T-helper 22 cell (primary cell): ENCODE data around the gene TRAFD1.

Experiments used
- DNase-seq: peaks from one replicate; pipeline ENCODE4 v3.0.0-alpha.2; 2020; ENCODE audit warnings: low read depth

The TRAFD1 gene

DNA sequence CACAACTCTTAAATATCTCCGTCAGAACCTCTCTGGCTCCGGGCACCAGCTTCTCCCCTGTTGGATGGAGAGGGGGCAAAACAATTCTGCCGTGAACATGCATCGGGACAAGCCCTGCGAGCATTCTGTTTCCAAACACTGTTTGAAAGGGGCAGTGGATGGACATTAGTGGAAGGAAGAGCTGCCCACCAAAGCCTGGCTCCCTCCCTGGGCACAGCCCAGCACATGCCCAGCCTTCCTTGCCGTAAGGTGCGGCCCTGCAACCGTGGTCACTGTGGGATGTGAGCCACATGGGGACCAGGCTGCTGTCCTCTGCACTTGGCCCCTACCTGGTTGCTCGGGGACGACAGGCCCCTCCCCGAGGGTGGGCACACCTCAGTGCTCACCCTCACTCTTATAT lies 54.0 kb downstream of the TRAFD1 start:
- no peak for DNase-seq

DNA sequence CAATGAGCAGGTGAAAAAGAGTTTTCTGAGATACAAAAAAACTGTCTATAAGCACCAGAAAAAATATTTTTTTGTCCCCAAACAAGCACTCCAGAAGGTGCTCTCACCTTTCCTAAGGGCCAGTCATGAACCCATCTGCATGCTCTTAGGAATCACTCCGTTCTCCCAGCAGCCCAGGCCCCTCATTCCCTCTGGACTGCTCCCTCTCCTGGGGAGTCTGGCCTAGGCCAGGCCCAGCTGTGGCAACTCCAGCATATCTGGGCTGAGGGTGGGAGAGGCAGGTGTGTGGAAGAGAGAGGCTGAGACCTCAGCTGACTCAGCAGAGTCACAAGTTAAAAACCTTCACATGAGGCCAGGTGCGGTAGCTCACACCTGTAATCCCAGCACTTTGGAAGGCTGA lies 54.6 kb downstream of the TRAFD1 start:
- no peak for DNase-seq

DNA sequence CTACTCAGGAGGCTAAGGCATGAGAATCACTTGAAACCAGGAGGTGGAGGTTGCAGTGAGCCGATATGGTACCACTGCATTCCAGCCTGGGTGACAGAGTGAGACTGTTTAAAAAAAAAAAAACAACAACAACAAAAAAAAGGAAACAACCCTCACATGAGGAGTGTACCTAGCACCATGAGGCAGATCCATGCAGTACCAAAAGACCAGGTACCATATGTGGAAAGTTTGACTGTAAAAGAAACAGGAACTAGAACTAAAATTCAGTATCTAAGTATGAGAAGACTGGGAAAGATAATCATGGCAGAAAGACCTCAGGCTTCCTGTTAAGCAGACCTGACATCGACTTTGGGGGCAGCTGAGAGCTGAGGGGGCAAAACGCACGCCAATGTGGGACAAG lies 55.1 kb downstream of the TRAFD1 start:
- no peak for DNase-seq

DNA sequence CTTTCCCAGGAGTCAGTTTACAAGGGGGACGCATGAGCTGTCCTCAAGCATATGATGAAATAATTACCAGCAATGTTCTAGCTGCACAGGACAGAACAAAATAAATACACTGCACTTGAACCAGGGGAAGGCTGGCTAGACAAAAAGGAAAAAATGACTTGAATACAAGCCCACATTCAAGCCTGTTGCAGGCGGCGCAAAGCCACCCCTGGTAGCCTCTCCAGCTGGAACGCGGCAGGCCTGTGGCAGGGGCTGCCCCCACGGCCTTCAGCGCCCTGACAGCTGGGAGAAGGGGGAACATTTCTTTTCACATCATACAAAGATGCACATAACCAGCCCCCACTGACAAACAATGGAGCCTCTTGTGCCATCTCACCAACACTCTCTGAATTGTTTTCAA lies 57.1 kb downstream of the TRAFD1 start:
- no peak for DNase-seq

DNA sequence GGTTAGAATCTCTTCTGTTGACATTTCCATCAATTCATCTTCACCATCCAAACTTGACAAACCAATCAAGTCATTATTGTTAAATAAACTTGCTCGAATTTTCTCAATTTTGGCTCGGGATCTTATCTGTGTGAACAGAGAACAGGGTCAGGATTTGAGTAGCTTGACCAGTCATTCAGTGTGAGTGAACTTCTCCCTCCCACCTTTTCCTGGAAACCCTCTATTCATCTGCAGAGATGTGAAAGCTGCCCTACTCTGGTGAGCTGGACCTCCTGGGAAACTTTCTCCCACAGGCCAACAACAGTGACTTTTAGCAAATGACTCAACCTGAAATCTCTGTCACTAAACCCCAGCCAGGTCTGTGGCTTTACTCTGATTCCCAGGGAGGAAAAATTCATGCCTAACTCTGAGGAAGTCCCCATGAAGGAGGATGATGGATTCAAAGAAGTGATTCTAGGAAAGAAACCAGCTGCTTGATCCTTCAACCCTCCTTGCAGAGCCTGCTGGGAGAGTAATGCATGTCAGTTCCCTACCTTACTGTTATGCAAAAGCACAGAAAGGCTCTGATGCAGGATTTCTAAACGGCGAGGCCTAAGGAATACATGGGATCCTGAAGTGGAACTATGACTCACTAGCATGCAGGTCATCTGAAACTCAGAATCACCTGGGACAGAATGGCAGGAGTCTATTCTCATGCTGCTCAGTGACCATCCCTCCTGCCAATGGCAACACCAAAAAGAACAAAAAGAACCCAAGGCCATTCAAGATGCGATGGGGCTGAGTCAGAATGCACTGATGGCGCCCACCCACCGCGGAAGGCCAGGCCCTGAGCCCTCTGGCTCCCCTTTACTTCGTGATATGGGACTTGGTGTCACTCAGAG lies 58.0 kb downstream of the TRAFD1 start:
- DNase-seq, result no peak

DNA sequence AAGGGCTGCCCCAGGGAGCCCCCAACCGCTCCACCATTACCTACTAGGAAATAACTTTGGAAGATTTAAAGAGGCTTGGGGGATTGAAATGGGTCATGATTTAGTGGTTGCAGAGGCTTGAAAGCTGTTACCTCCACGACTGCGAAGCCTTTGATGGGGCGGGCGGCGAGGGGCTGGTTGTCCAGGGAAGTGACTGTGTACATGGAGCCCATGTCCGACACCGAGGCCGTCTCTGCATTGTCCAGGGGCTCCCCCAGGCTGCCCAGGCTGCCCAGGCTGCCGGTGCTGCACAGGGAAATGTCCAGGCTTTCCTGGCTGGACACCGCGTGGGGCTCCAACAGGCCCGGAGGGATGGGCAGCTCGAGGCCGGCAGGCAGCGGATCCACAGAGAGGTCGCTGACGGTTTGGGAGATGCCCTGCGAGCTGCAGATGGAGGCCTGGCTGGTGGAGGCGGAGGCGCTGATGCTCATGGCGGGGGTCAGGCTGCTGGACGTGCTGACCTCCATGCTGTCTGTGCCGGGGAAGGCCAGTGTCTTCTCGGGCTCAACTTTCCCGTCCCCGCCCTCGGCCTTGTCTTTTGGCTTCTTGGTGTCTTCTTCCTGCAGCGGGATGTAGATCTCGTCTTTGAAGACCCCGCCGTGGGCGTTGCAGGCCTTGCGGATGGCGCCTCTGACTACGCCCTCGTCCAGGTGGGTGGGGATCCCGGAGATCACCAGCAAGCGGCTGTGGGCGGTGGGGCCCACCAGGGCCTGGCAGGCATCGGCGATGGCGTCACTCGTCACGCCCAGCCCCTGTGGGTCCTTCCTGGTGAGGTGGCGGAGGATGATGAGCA lies 58.9 kb downstream of the TRAFD1 start:
- DNase-seq, result no peak

DNA sequence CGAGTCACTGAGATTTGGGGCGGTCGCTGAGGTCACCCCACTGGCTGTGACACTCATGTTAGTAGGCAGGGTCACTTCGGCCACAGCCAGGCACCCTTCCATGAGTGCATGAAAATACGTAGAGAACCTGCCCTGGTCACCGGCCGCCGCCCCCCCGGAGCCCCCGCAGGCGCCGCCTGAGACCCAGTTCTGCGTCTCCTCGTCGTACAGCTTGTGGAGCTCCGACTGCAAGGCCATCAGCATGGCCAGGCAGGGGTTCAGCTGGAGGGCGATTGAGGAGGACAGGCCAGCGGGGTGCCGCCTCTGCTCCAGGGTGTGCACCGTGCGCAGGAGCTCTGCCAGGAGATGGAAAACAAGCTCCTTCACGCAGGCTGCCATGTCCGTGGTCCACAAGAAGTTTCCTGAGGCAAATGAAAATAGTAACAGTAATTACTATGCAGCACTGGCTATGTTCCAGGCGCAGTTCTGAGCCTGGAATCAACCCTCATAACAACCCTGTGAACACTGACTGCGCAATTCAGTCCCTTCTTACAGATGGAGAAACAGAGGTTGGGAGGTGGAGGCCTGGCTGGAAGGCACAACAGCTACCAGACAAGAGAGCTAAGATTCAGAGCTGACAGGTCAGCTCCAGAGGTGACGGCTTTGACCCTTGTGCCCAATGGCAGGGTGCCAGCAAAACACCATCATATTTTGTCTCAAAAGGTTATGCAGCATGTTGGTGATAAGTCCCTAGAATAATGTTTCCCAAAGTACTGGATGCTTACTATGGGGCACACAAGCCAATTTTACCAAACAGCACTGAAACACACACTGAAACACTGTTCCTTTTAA lies 59.9 kb downstream of the TRAFD1 start:
- no peak for DNase-seq

DNA sequence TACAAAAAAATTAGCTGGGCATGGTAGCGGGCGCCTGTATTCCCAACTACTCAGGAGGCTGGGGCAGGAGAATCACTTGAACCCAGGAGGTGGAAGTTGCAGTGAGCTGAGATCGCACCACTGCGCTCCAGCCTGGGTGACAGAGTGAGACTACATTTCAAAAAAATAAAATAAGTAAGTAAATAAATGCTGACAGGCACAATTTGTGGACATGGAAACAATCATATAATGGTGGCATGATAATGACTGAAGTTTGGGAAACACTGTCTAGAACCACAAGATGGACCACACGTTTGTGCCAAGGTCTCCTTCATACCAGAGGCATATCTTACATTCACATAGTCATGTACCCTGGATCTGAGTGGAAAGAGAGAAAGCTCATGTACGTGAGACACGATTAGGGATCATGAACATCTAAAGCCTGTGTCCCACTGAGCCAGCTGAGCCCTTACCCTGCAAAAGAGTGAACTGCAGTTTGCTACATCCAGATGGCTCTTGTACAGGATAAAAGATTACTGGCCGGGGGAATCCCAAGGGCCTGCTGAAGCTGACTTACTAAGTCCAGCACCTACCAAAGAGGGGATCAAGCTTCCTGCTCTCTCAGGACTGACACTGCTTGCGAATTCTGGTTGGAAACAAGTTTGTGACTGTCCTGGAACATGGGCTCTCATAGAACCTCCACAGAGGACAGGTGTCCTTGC lies 62.9 kb downstream of the TRAFD1 start:
- no peak for DNase-seq

DNA sequence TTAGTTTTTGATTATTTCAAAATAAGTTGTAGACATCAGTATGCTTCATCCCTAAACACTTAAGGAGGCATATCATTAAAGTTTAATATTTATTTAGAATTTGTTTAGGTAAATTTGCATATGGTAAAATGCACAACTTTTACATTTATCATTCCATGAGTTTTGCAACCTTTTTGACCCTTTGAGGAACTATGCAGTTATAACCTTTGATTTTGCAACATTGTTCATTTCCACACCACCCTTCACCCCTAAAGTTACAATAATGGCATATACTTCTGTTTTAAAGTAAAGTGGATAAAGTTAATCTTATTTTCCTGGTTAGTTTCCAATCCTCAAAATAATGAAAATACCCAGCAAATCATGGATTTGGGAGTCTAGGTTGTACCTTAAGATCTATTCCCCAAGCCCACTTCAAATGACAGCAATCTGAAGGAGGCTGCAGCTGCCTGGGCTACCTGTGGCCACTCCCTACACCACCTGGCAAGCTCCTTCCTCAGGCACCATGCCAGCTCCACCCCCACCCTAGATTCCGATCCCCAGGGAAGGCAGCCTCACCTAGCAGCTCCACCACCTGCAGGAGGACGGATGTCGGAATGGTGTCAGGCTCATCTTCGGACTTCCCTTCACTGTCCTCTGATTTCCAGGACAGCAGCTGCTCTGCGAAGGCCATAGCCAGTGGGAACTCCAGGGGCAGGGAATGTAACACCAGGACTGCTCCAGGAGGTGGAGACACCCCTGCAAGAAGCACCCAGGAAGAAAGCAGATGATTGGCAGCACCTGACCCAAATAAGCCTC lies 65.1 kb downstream of the TRAFD1 start:
- no peak for DNase-seq

DNA sequence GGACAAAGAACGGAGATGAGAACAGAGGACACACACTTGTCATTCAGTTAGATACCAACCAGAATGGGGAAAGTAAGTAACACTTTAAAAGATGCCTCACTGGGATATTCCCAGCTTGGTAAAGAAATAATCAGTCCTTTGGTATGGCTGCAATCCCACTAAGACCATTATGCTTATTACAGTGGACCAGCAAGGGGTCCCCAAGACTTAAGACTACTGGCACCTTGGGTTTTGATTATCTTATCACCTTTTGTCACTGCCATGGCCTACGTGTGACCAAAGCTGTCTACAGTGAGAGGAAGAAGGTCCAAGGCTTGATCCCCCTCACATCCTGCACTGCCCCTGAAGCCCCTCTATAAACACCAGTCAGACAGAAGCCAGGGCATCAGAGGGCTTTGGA lies 65.8 kb downstream of the TRAFD1 start:
- DNase-seq, result no peak

DNA sequence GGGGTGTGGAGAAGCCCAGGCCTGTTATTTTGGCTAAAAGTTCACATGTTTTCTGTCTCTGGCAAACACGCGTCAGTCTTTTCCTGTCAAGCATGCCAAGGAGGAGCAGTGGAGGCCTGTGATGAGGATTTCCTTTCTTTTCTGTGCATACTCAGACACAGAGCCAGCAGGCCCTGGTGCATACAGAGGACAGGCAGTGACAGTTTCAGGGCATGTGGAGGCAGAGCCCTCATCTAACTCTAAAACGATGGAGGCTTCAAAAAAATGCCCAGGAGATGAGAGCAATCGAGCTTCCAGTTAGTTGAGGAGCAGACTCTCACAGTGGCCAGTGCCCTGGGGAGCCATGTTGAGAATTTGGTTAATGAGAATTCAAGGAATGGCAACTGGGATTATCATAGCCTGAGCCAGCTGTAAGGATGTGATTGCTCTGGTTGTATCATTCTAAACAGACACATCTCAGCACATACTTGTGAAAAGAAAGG lies 66.5 kb downstream of the TRAFD1 start:
- DNase-seq, result no peak

DNA sequence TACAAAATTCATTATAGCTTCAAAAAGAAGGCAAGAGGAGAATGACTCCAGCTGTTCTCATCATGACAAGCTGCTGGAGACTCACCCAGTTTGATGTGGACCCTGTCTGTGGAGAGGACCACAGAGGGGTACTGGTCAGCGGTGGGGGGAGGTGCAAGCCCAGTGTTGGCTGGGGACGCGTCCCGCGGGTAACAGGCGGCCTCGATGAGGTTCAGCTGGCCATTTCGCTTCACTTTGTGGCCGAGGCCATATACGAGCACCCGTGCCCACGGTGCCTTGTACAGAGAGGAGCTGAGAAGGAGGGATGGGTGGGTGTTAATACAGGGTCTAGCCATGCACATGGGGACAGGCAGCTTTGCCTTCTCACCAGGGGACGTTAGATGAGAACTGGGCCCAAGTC lies 67.1 kb downstream of the TRAFD1 start:
- DNase-seq, result no peak

DNA sequence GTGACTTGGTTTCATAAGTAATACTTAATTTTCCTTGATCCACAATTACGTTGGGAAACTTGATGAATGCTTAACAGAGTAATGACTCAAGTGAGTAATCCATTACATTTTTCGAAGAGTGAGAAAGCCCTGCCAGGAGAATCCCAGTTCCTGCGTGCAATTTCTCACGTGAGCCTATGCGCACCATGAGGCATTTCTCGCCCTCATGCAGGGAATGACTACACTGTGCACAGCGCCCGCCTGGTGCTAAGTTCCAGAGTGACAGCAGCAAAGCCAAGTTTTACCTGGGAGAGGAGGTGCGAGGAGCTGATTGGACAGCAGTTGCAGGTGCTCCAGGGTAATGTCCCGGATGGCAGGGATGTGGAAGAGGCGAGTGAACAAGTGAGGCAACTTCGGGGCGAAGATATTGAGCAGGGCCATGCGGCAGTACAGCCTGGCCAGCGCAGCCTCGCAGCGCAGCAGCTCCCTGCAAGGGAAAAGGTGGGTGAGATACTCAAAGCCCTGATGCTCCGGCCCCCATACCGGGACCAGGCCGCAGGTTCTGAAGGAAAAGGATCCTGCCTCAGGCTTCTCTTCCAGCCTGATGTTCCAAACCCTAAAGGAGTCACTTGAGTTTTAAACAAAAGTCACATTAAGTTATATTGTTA lies 69.4 kb downstream of the TRAFD1 start:
- DNase-seq, result no peak

DNA sequence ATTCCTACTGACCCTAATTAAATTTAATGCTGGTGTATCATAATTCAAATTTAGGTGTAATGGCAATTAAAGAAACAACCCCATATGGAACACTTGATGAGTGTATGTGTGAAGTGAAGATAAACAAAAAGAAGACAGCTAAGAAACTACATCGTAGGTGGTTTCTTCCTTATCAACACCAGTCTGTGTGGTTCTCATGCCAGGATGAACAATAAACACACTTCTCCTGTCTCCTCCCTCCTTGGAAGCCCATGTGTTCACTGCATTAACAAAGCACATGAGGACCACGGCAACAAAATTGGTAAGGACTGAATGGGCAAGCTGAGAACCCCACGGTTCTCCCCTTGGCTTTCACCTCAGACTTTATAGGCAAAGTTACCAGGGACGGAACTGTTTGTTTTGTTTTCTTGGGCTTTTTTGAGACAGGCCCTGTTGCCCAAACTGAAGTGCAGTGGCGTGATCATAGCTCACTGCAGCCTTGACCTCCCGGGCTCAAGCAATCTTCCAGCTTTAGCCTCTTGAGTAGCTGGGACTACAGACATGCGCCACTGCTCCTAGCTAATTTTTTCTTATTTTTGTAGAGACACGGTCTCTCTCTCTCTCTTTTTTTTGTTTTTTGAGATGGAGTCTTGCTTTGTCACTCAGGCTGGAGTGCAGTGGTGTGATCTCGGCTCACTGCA lies 71.0 kb downstream of the TRAFD1 start:
- DNase-seq, result no peak

DNA sequence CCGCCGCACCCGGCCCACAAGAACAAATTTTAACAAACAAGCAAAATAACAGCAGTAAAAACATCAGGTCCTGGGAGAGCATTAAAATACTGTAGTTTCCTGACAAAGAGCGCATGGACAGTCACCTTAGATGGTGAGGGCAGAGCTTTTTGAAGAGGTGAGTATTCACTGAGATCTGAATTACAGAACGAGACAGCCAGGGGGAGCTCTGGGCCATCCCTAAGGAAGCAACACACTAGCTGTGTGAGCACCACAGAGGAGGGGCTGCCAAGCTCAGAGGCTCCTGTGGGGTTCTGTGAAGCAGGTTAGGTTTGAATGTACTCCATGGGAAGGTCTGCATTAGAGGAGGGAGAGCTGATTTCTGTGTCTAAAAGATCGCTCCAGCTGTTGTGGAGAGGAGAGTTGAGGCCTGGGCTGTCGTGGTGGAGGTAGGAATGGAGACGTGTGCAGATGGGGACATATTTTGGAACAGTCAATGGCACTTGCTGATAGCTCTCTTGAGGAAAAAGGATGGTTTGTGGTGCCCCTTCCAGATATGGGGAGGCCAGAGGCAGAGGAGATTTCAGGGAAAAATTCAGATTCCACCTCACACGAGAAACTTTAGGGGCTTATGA lies 72.9 kb downstream of the TRAFD1 start:
- no peak for DNase-seq

DNA sequence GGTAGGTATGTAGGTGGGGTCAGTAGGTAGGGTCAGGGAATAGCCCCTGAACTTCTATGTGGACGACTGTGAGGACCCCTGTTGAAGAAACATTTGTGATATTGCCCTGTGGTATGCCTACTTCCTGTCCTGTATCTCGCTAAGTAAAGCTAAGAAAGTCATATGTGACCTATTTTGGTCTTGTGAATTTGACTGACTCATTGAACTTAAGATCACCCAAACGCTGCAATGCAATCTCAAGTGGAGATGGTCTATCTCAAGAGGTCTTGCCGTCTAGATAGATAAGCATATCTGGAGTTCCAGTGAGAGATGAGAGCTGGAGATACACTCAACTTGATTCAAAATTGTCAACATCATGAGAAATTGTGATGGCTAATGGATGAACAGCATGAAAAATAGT lies 73.8 kb downstream of the TRAFD1 start:
- no peak for DNase-seq
